Hippocampal formation (tissue), 2 donors: ENCODE data around the gene MSRB1.

Experiments
- DNase-seq, 2 donors: peaks; one replicate each; lab custom pipeline; 2025; lab: John Stamatoyannopoulos, UW

The MSRB1 gene, protein sequence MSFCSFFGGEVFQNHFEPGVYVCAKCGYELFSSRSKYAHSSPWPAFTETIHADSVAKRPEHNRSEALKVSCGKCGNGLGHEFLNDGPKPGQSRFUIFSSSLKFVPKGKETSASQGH

DNA sequence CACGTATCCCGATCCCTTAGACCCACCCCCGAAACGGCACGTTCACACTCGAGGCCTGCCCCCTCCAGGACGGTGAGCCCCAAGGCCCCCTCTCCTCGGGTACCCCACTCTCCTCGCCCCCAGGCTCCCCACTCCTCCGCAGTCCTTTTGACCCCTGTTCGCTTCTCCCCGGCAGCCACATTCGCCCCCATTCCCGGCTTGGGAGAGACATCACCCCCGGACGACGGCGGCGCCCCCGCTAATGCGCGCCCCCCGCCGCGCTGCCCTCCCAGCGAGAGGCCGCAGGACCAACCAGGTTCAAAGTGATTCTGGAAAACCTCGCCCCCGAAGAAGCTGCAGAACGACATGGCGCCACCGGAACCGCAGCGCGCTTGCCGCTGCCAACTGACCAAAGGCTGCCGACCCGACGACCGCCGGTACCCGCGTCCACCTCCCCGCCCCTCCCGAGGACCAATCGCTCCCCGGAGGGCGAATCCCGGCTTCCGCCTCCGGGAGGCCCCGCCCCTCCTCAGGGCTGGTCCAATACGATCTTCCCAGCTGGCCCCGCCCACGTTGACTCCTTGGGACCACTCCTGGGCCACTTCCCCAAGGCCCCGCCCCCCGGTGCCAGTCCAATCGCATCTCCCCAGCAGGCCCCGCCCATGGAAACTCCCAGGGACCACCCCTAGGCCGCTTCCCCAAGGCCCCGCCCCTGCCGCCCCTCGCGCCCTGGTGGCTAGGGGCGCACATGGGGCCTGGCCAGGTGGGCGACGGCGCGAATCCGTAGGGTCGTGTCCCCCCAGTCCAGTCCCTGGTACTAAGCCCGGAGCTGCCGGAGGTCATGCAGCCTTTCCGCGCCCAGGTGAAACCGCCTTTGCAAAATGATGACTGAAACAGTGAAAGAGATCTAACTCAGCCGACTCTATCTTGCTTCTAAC is at the start of gene MSRB1:
Gene MSRB1 (minus strand): TSS at position 390 of the 917 bp plus-strand sequence. CDS start 43 bp downstream, at position 347.
- DNase-seq = peak; percentile 98

DNA sequence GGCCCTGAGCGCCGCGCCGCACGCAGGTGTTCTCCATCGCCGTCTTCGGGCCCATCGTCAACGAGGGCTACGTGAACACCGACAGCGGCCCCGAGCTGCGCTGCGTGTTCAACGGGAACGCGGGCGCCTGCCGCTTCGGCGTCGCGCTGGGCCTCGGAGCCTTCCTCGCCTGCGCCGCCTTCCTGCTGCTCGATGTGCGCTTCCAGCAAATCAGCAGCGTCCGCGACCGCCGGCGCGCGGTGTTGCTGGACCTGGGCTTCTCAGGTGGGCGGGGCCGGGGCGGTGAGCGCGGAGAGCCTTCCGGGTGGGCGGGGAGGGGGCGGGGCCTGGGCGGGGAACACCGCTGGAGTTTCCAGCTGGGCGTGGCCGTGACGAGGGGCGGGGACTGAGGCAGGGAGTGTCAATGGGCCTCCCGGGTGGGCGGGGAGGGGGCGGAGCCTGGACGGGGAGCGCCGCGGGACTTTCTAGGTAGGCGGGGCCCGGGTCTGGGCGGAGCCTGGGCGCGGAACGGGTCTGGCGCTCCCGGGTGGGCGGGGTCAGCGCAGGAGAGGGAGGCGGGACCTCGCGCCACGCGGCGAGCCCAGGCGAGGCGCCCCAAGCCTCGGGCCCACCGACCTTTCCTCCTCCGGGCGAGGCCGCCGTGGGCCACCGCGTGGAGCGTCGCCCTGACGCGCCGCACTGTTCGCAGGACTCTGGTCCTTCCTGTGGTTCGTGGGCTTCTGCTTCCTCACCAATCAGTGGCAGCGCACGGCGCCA is 49.1 kb upstream of the MSRB1 start:
- peak; percentile 67 to 84 for DNase-seq

DNA sequence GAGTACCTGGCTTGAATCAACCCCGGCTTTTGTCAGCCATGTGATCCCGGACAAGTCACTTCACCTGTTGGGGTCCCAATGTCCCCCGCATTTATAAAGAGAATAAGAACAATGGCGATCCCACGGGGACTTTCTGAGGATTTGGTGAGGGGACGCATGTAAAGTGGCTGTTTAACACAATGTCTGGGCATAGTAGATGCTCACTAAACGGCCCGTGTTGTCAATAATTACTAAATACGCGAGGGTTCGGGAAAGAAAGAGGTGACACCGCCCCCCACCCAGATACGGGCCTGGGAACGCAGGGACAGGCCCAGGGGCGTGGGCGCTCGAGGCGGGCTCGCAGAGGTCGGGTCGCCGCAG is 48.6 kb upstream of the MSRB1 start:
- no peak for DNase-seq

GRCh38 chr16:1991135-1991551 is 48.1 kb upstream of the MSRB1 start:
- no peak for DNase-seq

GRCh38 chr16:1990351-1991134 is 47.5 kb upstream of the MSRB1 start:
- no peak for DNase-seq

DNA sequence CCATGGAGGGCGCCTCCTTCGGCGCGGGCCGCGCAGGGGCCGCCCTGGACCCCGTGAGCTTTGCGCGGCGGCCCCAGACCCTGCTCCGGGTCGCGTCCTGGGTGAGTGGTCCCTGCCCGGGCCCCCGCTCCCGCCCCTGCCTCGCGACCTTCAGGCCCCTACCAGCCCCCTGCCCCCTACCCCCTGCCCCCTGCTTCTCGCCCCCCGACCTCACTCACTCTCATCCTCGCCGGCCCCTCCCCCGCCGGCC is 47.0 kb upstream of the MSRB1 start:
- no peak for DNase-seq

GRCh38 chr16:1989209-1990100 is 46.5 kb upstream of the MSRB1 start, which contains the start of gene SYNGR3:
Gene SYNGR3 (plus strand): TSS chr16:1989970. CDS start chr16:1990103, 133 bp downstream.
- DNase-seq = no peak

DNA sequence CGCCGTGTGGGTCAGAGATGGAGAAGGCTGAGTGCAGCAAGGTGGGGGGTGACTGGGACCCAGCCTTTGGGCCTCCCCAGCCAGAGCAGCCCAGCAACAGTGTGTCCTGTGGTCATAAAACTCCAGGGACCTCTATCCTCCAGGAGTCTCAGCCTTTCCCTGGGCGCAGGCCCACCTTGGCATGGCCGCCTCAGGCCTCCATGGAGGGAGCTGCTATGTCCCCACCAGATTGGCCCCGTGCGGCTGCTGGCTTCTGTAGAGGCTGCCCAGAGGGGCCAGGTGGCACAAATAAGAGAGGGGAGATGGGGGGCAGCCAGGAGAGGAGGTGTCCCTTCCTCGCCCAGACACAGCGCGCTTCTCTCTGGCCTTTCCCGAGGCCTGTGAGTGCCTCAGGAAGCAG is 44.2 kb upstream of the MSRB1 start:
- DNase-seq = no peak

- no peak for DNase-seq
These were observed 42.6 kb upstream of the MSRB1 start for GRCh38 chr16:1985466-1986150.

GRCh38 chr16:1984347-1985225 is 41.6 kb upstream of the MSRB1 start:
- no peak for DNase-seq

DNA sequence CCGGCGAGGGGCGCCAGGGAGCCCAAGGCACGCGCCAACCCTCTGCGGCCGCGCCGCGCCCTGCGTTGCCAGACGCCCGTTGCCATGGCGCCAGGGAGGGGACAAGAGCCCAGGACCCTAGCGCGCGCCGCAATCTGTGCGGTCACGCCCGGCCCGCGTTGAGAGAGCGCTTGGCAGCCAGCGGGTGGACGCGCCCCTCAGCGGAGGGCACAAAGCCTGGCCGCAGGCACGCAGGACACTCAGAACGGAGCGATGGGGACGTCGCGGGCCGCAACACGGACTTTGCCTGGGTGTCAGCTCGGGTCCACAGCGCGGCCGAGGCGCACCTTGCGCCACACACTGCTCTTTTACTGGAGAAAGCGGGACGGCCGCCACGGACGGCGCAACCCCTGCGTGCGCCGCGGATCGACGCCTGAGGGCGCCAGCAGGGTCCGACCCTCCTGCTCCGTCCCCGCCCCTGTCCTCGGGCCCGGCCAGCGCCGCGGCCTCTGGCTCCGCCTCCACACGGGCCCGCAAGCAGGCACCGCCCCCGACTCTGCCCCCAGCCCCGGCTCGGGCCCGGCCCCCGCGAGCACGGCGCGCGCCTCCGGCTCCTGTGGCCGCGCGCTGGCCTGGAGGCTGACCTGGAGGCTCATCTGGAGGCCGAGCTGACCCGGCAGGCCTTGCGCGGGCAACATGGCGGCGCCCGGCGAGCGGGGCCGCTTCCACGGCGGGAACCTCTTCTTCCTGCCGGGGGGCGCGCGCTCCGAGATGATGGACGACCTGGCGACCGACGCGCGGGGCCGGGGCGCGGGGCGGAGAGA is 40.7 kb upstream of the MSRB1 start, which contains the start of gene GFER:
Gene GFER (plus strand): TSS at position 650 of the 803 bp plus-strand sequence. CDS start 26 bp downstream, at position 676.
- peak; percentile 82 to 89 for DNase-seq

DNA sequence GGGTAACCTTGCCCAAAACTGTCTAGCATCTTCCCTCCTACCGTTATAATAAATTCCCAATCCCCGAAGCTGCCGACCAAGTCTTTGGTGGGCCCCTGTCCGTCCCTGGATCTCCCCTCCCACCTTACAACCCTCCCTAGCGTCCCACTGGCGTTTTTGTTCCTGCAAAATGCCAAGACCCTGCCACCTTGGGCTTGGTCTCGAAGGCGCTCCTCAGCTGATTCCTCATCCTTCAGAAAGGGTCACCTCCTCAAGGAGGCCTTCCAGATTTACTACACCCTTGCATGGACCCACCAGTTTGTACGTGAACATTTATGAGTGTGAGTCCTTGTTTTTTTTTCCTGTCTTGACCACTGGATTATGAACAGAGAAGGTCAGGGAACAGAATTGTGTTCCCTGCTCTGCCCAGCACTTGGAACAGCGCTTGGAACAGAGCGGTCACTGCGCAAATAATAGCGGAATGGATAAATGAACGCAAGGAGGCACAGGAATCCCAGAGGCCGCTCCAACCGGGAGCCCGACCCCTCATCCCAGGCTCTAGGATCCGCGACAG is 40.1 kb upstream of the MSRB1 start:
- DNase-seq = no peak

DNA sequence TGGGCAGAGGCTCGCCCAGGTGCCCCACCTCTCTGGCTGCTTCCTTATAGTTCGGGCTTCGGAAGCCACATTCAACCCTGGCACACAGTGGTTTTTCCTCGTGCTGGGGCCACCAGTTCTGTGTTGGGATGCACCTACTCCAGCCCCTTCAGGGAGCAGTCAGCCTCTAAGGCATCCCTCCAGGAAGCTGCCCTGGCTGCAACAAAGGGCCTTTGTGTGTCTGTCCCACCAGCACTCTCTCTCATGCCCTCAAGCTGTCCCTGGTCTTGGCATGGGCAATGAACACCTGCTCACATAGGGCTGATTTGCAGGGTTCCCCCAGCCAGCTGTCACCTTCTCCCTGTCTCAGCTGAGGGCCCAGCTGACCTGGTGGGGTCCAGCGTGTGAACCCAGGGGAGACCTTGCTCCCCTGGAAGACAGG is 39.0 kb upstream of the MSRB1 start:
- DNase-seq = no peak

DNA sequence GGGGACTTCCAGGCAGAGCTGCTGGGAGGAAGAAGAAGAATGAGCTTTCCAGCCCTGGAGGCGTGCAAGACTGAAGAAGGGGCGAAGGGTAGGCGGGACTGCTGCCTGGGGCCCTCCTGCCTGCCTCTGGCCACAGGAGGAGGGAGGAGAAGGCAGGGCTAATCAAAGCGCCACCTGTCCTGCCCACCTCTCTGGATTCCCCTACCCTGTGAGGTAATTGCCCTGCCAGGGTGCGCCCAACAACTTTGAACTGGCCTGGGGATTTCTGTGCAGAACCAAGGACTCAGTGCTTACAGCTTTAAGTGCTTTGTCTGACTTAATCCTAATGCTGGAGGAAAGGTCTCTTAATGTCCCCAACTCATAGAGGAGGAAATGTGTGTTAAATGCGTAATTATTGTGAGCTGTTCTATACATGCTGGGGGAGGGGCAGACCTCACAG is 38.4 kb upstream of the MSRB1 start, which contains the start of gene NOXO1:
Gene NOXO1 (minus strand): TSS at position 72 of the 439 bp plus-strand sequence. CDS start 290 bp downstream, outside the sequence.
- no peak for DNase-seq

DNA sequence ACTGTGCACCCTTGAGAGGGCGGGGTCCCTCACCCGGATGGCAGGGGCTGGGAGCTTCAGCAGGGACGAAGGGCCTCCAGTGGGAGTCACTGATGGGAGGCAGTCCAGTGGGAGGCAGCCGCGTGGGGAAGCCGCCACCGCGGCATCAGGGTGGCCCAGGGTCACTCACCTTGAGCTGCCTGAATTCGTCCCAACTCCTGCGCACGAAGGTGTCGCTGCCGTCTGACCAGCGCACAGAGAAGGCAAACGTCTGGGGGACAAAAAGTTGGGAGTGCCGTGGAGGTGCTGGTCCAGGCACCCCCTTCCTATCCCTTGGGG is 37.7 kb upstream of the MSRB1 start:
- no peak for DNase-seq

- DNase-seq = no peak
These were observed 37.2 kb upstream of the MSRB1 start for GRCh38 chr16:1980030-1980769.

GRCh38 chr16:1979271-1980029 is 36.5 kb upstream of the MSRB1 start:
- no peak for DNase-seq
